ENCODE results near the gene PLCB2. TPM values are rescaled to one million over a fixed set of nuclear protein-coding genes. Genes with fewer than 3 reads are reported as not detected.

The PLCB2 gene
- total RNA-seq, 1 donor from 2014 or later: 3.7 TPM

GRCh38 chr15:40292246-40292645 is 15.5 kb downstream of the PLCB2 start:
- no peaks in the 10 kb centered on the region for H3K79me2 ChIP-seq (ENCODE audit: insufficient read depth, low read length)
- H3K4me1 ChIP-seq (ENCODE audit: insufficient read depth, low read length): peaks cover 4% of the 10 kb centered on the region
- Mint-ChIP-seq H3K4me1 (ENCODE audit: low read depth, unreplicated experiment) (no peaks in the 10 kb centered on the region), H3K9me3 (ENCODE audit: unreplicated experiment) (no peaks in the 10 kb centered on the region), H3K27me3 (ENCODE audit: low read depth, unreplicated experiment) (peaks cover 69% of the 10 kb centered on the region), H3K36me3 (ENCODE audit: low read depth, unreplicated experiment) (peaks cover 2% of the 10 kb centered on the region), H3K27ac (ENCODE audit: unreplicated experiment) (no peak overlapping the region), H3K4me3 (ENCODE audit: unreplicated experiment) (no peak overlapping the region)
- H3K9ac ChIP-seq (ENCODE audit: low read length): no peak overlapping the region
- no peak for DNase-seq (ENCODE audit: low read depth)
- TF ChIP-seq CTCF (IDR thresholded peaks at IDR 0.05; ENCODE audit: insufficient read depth, low read depth, low read length) (no peak), EZH2 (IDR thresholded peaks at IDR 0.05; ENCODE audit: insufficient read depth, low read length) (no peak)
- H3K27ac ChIP-seq (ENCODE audit: low read depth, low read length): no peak overlapping the region
- no peaks in the 10 kb centered on the region for H4K20me1 ChIP-seq (ENCODE audit: insufficient read depth, low read length)
- H3K9me3 ChIP-seq (ENCODE audit: insufficient read depth, low read depth, low read length): no peaks in the 10 kb centered on the region
- no peaks in the 10 kb centered on the region for H3K36me3 ChIP-seq (ENCODE audit: insufficient read depth, low read length)
- peaks cover 17% of the 10 kb centered on the region for H3K27me3 ChIP-seq (ENCODE audit: insufficient read depth, low read length)
- no peak overlapping the region for H3K4me3 ChIP-seq (ENCODE audit: insufficient read depth, low read depth, low read length)
- no peak overlapping the region for H3K4me2 ChIP-seq (ENCODE audit: low read length)
- FAIRE-seq: no peak
- no peak overlapping the region for H2AFZ ChIP-seq (ENCODE audit: low read depth, low read length)

- Histone ChIP-seq H3K36me3 (ENCODE audit: insufficient read depth, low read length) (no peaks in the 10 kb centered on the region), H3K79me2 (ENCODE audit: insufficient read depth, low read length) (no peaks in the 10 kb centered on the region), H3K4me3 (ENCODE audit: insufficient read depth, low read depth, low read length) (peak overlapping the region; percentile 28), H3K27me3 (ENCODE audit: insufficient read depth, low read length) (peaks cover 17% of the 10 kb centered on the region), H3K4me2 (ENCODE audit: low read length) (peak overlapping the region; percentile 88), H3K9me3 (ENCODE audit: insufficient read depth, low read depth, low read length) (no peaks in the 10 kb centered on the region), H4K20me1 (ENCODE audit: insufficient read depth, low read length) (no peaks in the 10 kb centered on the region), H3K9ac (ENCODE audit: low read length) (peak overlapping the region; percentile 43), H2AFZ (ENCODE audit: low read depth, low read length) (peak overlapping the region; percentile 91), H3K27ac (ENCODE audit: low read depth, low read length) (no peak overlapping the region), H3K4me1 (ENCODE audit: insufficient read depth, low read length) (peaks cover 7% of the 10 kb centered on the region)
- Mint-ChIP-seq H3K4me3 (ENCODE audit: unreplicated experiment) (no peak overlapping the region), H3K27ac (ENCODE audit: unreplicated experiment) (no peak overlapping the region), H3K27me3 (ENCODE audit: low read depth, unreplicated experiment) (peaks cover 59% of the 10 kb centered on the region), H3K9me3 (ENCODE audit: unreplicated experiment) (no peaks in the 10 kb centered on the region), H3K36me3 (ENCODE audit: low read depth, unreplicated experiment) (peaks cover 2% of the 10 kb centered on the region), H3K4me1 (ENCODE audit: low read depth, unreplicated experiment) (peaks cover 7% of the 10 kb centered on the region)
- no peak for TF ChIP-seq EZH2 (IDR thresholded peaks at IDR 0.05; ENCODE audit: insufficient read depth, low read length)
- no peak for TF ChIP-seq CTCF (IDR thresholded peaks at IDR 0.05; ENCODE audit: insufficient read depth, low read depth, low read length)
- DNase-seq (ENCODE audit: low read depth): peak; percentile 47
- FAIRE-seq: no peak
Observed at GRCh38 chr15:40290918-40291574, 16.7 kb downstream of the PLCB2 start.

GRCh38 chr15:40290545-40290917 is 17.2 kb downstream of the PLCB2 start:
- Histone ChIP-seq H3K4me1 (ENCODE audit: insufficient read depth, low read length) (peaks cover 12% of the 10 kb centered on the region), H3K9me3 (ENCODE audit: insufficient read depth, low read depth, low read length) (no peaks in the 10 kb centered on the region), H3K27ac (ENCODE audit: low read depth, low read length) (no peak overlapping the region), H3K79me2 (ENCODE audit: insufficient read depth, low read length) (no peaks in the 10 kb centered on the region), H3K36me3 (ENCODE audit: insufficient read depth, low read length) (no peaks in the 10 kb centered on the region), H3K9ac (ENCODE audit: low read length) (no peak overlapping the region), H3K27me3 (ENCODE audit: insufficient read depth, low read length) (peaks cover 13% of the 10 kb centered on the region), H3K4me2 (ENCODE audit: low read length) (no peak overlapping the region), H2AFZ (ENCODE audit: low read depth, low read length) (no peak overlapping the region), H4K20me1 (ENCODE audit: insufficient read depth, low read length) (no peaks in the 10 kb centered on the region), H3K4me3 (ENCODE audit: insufficient read depth, low read depth, low read length) (no peak overlapping the region)
- Mint-ChIP-seq H3K36me3 (ENCODE audit: low read depth, unreplicated experiment) (peaks cover 2% of the 10 kb centered on the region), H3K27me3 (ENCODE audit: low read depth, unreplicated experiment) (peaks cover 54% of the 10 kb centered on the region), H3K4me3 (ENCODE audit: unreplicated experiment) (no peak overlapping the region), H3K9me3 (ENCODE audit: unreplicated experiment) (no peaks in the 10 kb centered on the region), H3K4me1 (ENCODE audit: low read depth, unreplicated experiment) (peaks cover 12% of the 10 kb centered on the region), H3K27ac (ENCODE audit: unreplicated experiment) (no peak overlapping the region)
- DNase-seq (ENCODE audit: low read depth) (no peak), FAIRE-seq (no peak)
- TF ChIP-seq CTCF (IDR thresholded peaks at IDR 0.05; ENCODE audit: insufficient read depth, low read depth, low read length) (no peak), EZH2 (IDR thresholded peaks at IDR 0.05; ENCODE audit: insufficient read depth, low read length) (no peak)

Measured in astrocyte (in vitro differentiated cells and primary cell).